Erythroblast (primary cell): ENCODE measurements around the gene GPD2.
"Not testable (repeated sequence)": the region's sequence is repeated elsewhere in the genome, so short reads cannot be mapped to it uniquely, and the experiment has no call there.

Experiments
- DNase-seq, 2 experiments: peaks; one replicate each; lab custom pipeline; 2025; lab: John Stamatoyannopoulos, UW
- GATA1 ChIP-seq: IDR thresholded peaks from 2 replicates; pipeline ENCODE4 v1.6.1; 2011; ENCODE audit warnings: low read depth, mild to moderate bottlenecking, control low read depth, low read length, moderate library complexity
- POLR2A ChIP-seq: IDR thresholded peaks from 2 replicates; pipeline ENCODE4 v1.6.1; 2011; ENCODE audit warnings: mild to moderate bottlenecking, low read length

The GPD2 gene

GRCh38 chr2:156513219-156513618 is 77.0 kb downstream of the GPD2 start:
- TF ChIP-seq POLR2A (no peak), GATA1 (no peak)
- DNase-seq, result no peak

GRCh38 chr2:156517419-156517818 is 81.2 kb downstream of the GPD2 start:
- no peak for TF ChIP-seq POLR2A
- TF ChIP-seq GATA1, result no peak
- peak; percentile 69 to 89 for DNase-seq

- DNase-seq, result no peak
These were observed 82.0 kb downstream of the GPD2 start for GRCh38 chr2:156518138-156518537.

GRCh38 chr2:156522864-156523440 is 86.8 kb downstream of the GPD2 start:
- DNase-seq, result peak; percentile 26 to 58
- no peak for TF ChIP-seq POLR2A
- no peak for TF ChIP-seq GATA1

More at GRCh38 chr2:156518138-156518537, 82.0 kb downstream of the GPD2 start:
- TF ChIP-seq GATA1, result no peak
- no peak for TF ChIP-seq POLR2A

GRCh38 chr2:156526950-156527636 is 90.9 kb downstream of the GPD2 start:
- no peak for DNase-seq
- TF ChIP-seq GATA1 (no peak), POLR2A (no peak)

GRCh38 chr2:156528583-156528982 is 92.4 kb downstream of the GPD2 start:
- DNase-seq, result not testable (repeated sequence)

GRCh38 chr2:156532989-156533388 is 96.8 kb downstream of the GPD2 start:
- TF ChIP-seq GATA1 (no peak), POLR2A (no peak)
- DNase-seq, result no peak

- no peak for DNase-seq
- TF ChIP-seq GATA1 (no peak), POLR2A (no peak)
These were observed 100.4 kb downstream of the GPD2 start for GRCh38 chr2:156536534-156536933.

GRCh38 chr2:156537141-156537540 is 101.0 kb downstream of the GPD2 start:
- TF ChIP-seq GATA1 (no peak), POLR2A (no peak)
- no peak for DNase-seq

GRCh38 chr2:156538083-156538504 is 101.9 kb downstream of the GPD2 start:
- TF ChIP-seq GATA1 (no peak), POLR2A (no peak)
- DNase-seq, result no peak

GRCh38 chr2:156539086-156539860 is 103.1 kb downstream of the GPD2 start:
- DNase-seq, result no peak
- TF ChIP-seq POLR2A (no peak), GATA1 (no peak)

- TF ChIP-seq GATA1 (no peak), POLR2A (no peak)
These were observed 104.5 kb downstream of the GPD2 start for GRCh38 chr2:156540706-156541105.

GRCh38 chr2:156541229-156541628 is 105.0 kb downstream of the GPD2 start:
- TF ChIP-seq POLR2A (no peak), GATA1 (no peak)
- DNase-seq, result no peak

More at GRCh38 chr2:156540706-156541105, 104.5 kb downstream of the GPD2 start:
- no peak for DNase-seq

GRCh38 chr2:156541706-156542105 is 105.5 kb downstream of the GPD2 start:
- DNase-seq, result no peak
- TF ChIP-seq GATA1 (no peak), POLR2A (no peak)

GRCh38 chr2:156548413-156548812 is 112.2 kb downstream of the GPD2 start:
- TF ChIP-seq POLR2A (no peak), GATA1 (no peak)
- no peak for DNase-seq
